K562 (cell line): Measurements from ENCODE around the gene DISC1. TPM values are rescaled to one million over a fixed set of nuclear protein-coding genes. Genes with fewer than 3 reads are reported as not detected.

Experiments used
- ATAC-seq: fragments of 200-7000 bp; cut with Tn5 transposase; 3 replicates; pipeline ENCODE4 v1.9.1; 2020; ENCODE audit warnings: moderate library complexity
- BruUV-seq: library from RNA; stranded (reverse); fragments of 400-500 nt; replicated peaks from 2 replicates; lab custom pipeline; 2021; lab: Mats Ljungman, UMichigan
- CTCF ChIA-PET: fragments of 300-600 bp; formaldehyde crosslinking; extraction: SDS; loops from one replicate; lab custom pipeline; 2021; ENCODE audit warnings: low intra/inter-chr PET ratio; lab: Yijun Ruan, JAX
- POLR2A ChIA-PET: fragments of 300-600, 350-650 bp; sonication (Branson Sonifier 250); formaldehyde crosslinking; extraction: SDS; loops from one replicate; lab custom pipeline; 2021; ENCODE audit warnings: antibody characterized with exemption, inconsistent platforms; lab: Yijun Ruan, JAX
- DNase-seq, 4 experiments: peaks; one replicate each; pipeline versions ENCODE4 v3.0.0 to v3.0.0-alpha.2; 2011 to 2018; ENCODE audit warnings: low spot score in 3 of 4, mixed read lengths in 3 of 4; ENCODE audit errors: extremely low read depth in 1 of 4
- FAIRE-seq: peaks from 2 replicates; lab custom pipeline; 2011; peaks lifted over from hg19 to GRCh38; lab: Jason Lieb, UNC
- H2AFZ ChIP-seq: 2 replicates; pipeline ENCODE4 v1.6.0; 2011; ENCODE audit warnings: low read depth, low read length, control low read depth, inconsistent platforms
- H3K27ac ChIP-seq: fragments of 200-600 bp; 3 replicates; pipeline ENCODE4 v1.8.0; 2011; ENCODE audit warnings: low read depth, mild to moderate bottlenecking, control low read depth, inconsistent platforms, low read length, moderate library complexity, mixed read lengths; ENCODE audit errors: extremely low read depth
- H3K27me3 ChIP-seq, 2 experiments: fragments of 300-600 bp in 1 of 2; 2 replicates in 1 of 2; 3 replicates in 1 of 2; pipeline versions ENCODE4 v1.6.0 to v1.8.0; 2011; ENCODE audit warnings: inconsistent platforms in 2 of 2, low read length in 2 of 2, mild to moderate bottlenecking in 1 of 2, mixed read lengths in 1 of 2, moderate library complexity in 1 of 2; ENCODE audit not compliant: control insufficient read depth in 2 of 2, insufficient read depth in 2 of 2
- H3K36me3 ChIP-seq: fragments of 300-600 bp; 3 replicates; pipeline ENCODE4 v1.8.0; 2011; ENCODE audit warnings: mild to moderate bottlenecking, low read length, inconsistent platforms; ENCODE audit not compliant: control insufficient read depth, insufficient read depth
- H3K4me1 ChIP-seq, 2 experiments: fragments of 200-600 bp in 1 of 2; replicated peaks in 1 of 2; 2 replicates in 1 of 2; 3 replicates in 1 of 2; pipeline versions ENCODE4 v1.5.1 to v1.8.0; 2011; ENCODE audit warnings: inconsistent platforms in 2 of 2, low read length in 2 of 2, mild to moderate bottlenecking in 1 of 2, mixed read lengths in 1 of 2, moderate library complexity in 1 of 2; ENCODE audit not compliant: control insufficient read depth in 2 of 2, insufficient read depth in 2 of 2
- H3K4me2 ChIP-seq: 2 replicates; pipeline ENCODE4 v1.6.1; 2011; ENCODE audit warnings: low read length, control low read depth, inconsistent platforms, mixed read lengths; ENCODE audit not compliant: insufficient read depth
- H3K4me3 ChIP-seq: fragments of 200-600 bp; sonication (generic), shearing (Covaris generic); 2 replicates; pipeline ENCODE4 v1.5.1; 2016; ENCODE audit warnings: control low read depth, inconsistent platforms
- H3K79me2 ChIP-seq: fragments of 200-600 bp; 3 replicates; pipeline ENCODE4 v1.8.0; 2011; ENCODE audit warnings: low read length, inconsistent platforms; ENCODE audit not compliant: control insufficient read depth, insufficient read depth
- H3K9ac ChIP-seq, 2 experiments: 2 replicates each; pipeline versions ENCODE4 v1.6.0 to v1.6.1; 2011; ENCODE audit warnings: low read depth in 2 of 2, low read length in 2 of 2, control low read depth in 1 of 2, inconsistent platforms in 1 of 2, mild to moderate bottlenecking in 1 of 2, mixed read lengths in 1 of 2; ENCODE audit not compliant: insufficient read depth in 1 of 2
- H3K9me1 ChIP-seq: one replicate; pipeline ENCODE4 v1.6.0; 2011; ENCODE audit warnings: inconsistent platforms, mild to moderate bottlenecking, low read length, moderate library complexity; ENCODE audit not compliant: control insufficient read depth, insufficient read depth
- H3K9me3 ChIP-seq: replicated peaks from 2 replicates; pipeline ENCODE4 v1.5.1; 2011; ENCODE audit warnings: low read depth, low read length, inconsistent platforms; ENCODE audit not compliant: control insufficient read depth, insufficient read depth
- H4K20me1 ChIP-seq: replicated peaks from 2 replicates; pipeline ENCODE4 v1.6.1; 2011; ENCODE audit warnings: low read length, inconsistent platforms, mixed read lengths; ENCODE audit not compliant: control insufficient read depth, insufficient read depth
- CBX1 ChIP-seq: sonication (generic); IDR thresholded peaks from 2 replicates; pipeline ENCODE4 v1.6.1; 2016; ENCODE audit warnings: antibody characterized with exemption, low read depth, mild to moderate bottlenecking
- FOXK1 ChIP-seq: sonication (generic); formaldehyde crosslinking; IDR thresholded peaks from 2 replicates; pipeline ENCODE4 v1.8.0; 2022; ENCODE audit warnings: missing genetic modification reagents, mild to moderate bottlenecking, borderline replicate concordance
- GTF2A2 ChIP-seq: IDR thresholded peaks from 2 replicates; pipeline ENCODE4 v1.6.1; 2016; ENCODE audit warnings: mild to moderate bottlenecking, missing genetic modification characterization, missing compliant biosample characterization
- PHB2 ChIP-seq: fragments of 450-650 bp; IDR thresholded peaks from 2 replicates; pipeline ENCODE4 v1.6.1; 2017; ENCODE audit warnings: low read depth
- RCOR1 ChIP-seq, 2 experiments: IDR thresholded peaks; 2 replicates each; pipeline ENCODE4 v1.6.1; 2012; ENCODE audit warnings: low read depth in 2 of 2, low read length in 2 of 2, borderline replicate concordance in 1 of 2, improper control_type of control experiment in 1 of 2
- SMARCB1 ChIP-seq: IDR thresholded peaks from 2 replicates; pipeline ENCODE4 v1.6.1; 2011; ENCODE audit warnings: improper control_type of control experiment, low read depth; ENCODE audit not compliant: insufficient read length
- ZNF41 ChIP-seq: fragments of 250-450 bp; sonication (Bioruptor Pico); conservative IDR thresholded peaks from 2 replicates; pipeline ENCODE4 v1.4.0; 2020; ENCODE audit warnings: mild to moderate bottlenecking
- WGBS: fragments of 100-300 bp; shearing (Covaris generic); methylation state at CpG from one replicate; pipeline ENCODE4 v1.1.6; 2016; ENCODE audit warnings: low coverage, mixed read lengths; ENCODE audit not compliant: insufficient coverage; ENCODE audit errors: missing lambda C conversion rate; 5-methylcytosine and 5-hydroxymethylcytosine counted together
- in situ Hi-C: fragments of 300-500 bp; cut with MboI; formaldehyde crosslinking; loops from 4 replicates; pipeline ENCODE4 v1.15.0; 2018; ENCODE audit warnings: inconsistent platforms, mixed read lengths
- intact Hi-C: fragments of 100-400 bp; cut with micrococcal nuclease; formaldehyde crosslinking; loops from 2 replicates; pipeline ENCODE4 v1.14.2; 2022
- polyA plus RNA-seq, 8 experiments: library from polyadenylated mRNA; depleted of rRNA in 4 of 8; stranded (reverse) in 5 of 8; unstranded in 3 of 8; fragments of >200 nt; fragmentation: Nextera tagmentation in 2 of 8; fragmentation: Illumina TruSeq in 1 of 8; extraction: Ambion mirVana in 2 of 8; extraction: Trizol in 1 of 8; gene quantifications; 2 replicates each; pipeline versions ENCODE4 v1.2.1 to v1.2.3, GENCODE V29; 2011 to 2014; ENCODE audit warnings: inconsistent platforms in 1 of 8, missing spikeins in 1 of 8
- total RNA-seq, 7 experiments: library from RNA; depleted of rRNA in 6 of 7; stranded (reverse); fragments of >200 nt in 6 of 7; fragmentation: Illumina TruSeq in 2 of 7; extraction: Trizol in 2 of 7; gene quantifications; 2 replicates each; pipeline versions ENCODE4 v1.2.1 to v1.2.3, GENCODE V29; 2011 to 2021; ENCODE audit warnings: low replicate concordance in 1 of 7
- TF ChIP-seq, protein P1 (sequence below): IDR thresholded peaks from 2 replicates; pipeline ENCODE4 v1.6.1; 2016; ENCODE audit warnings: missing genetic modification characterization, missing compliant biosample characterization
- TF ChIP-seq, protein P2 (sequence below), 2 experiments: fragments of 450-650 bp; formaldehyde crosslinking in 1 of 2; IDR thresholded peaks; 2 replicates each; pipeline versions ENCODE4 v1.4.0 to v1.6.1; 2014 to 2020; ENCODE audit warnings: mild to moderate bottlenecking in 2 of 2, borderline replicate concordance in 1 of 2, low read depth in 1 of 2

Gene DISC1
- total and polyA plus RNA-seq, 9 of the 15 experiments (the other 6 are each of a cell fraction or from before 2014, with no cell fraction given) = 0.01 to 0.11 (median 0.08) TPM; not detected in 1

DNA sequence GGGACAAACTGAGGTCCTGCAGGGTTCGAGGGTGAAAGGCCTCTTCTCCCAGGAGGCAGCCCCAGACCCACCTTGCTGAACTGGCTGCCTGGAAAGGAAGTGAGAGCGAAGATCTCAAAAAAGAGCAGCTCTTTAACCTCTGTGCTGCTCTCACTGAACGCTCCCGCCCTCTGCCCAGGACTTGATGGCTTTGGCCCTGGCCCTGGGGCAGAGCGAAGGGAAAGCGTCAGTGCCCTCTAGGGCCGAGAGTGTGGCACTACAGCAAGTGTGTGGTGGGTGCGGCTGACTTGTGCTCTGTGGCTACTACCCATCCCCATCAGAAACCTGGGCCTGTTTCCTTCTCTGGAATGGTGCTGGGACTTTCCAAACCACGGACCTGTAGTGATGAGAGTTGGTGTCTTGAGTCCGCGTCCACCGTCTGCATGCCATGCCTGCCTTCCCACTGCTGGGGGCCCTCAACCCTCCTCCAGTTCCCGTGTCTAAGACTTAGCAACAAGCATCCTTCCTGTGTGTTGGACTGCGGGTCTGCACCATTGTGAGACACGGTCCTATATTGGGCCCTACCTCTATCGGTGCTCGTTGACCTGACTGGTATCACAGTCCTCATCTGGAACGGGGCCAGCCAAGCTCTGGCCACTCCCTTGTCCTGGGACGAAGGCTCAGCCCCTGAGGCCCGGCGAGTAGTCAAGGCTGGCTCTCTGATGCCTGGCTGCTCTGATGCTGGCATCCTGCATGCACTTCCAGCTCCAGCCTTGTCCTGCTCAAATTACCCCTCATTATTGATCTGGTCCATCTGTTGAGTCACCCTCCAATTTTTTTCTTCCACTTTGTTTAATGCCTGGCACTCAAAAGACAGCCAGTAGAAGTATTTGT, 180.3 kb downstream of the DISC1 start:
- intact Hi-C loops = loop anchor here (1.0 kb wide), 2 partner anchors 50 to 82 kb away; no protein-coding TSS in a partner anchor
- Histone ChIP-seq H3K4me1 (peaks cover 0 to 6% of the 10 kb centered on the region in 2 experiments; a peak in 2 of 5 replicates), H3K9me3 (no peaks in the 10 kb centered on the region), H3K79me2 (no peaks in the 10 kb centered on the region), H3K4me2 (no peak overlapping the region), H3K9me1 (no peaks in the 10 kb centered on the region), H3K27me3 (no peaks in the 10 kb centered on the region), H2AFZ (no peak overlapping the region), H3K27ac (no peak overlapping the region), H4K20me1 (no peaks in the 10 kb centered on the region), H3K36me3 (no peaks in the 10 kb centered on the region), H3K4me3 (no peak overlapping the region), H3K9ac (no peak overlapping the region)
- WGBS = 3% methylated on average over 21 of the region's 21 CpGs
- DNase-seq (peak; percentile 49 to 69 (median 60)), FAIRE-seq (peak; percentile 76), ATAC-seq (peak; percentile 99)
- no TSS peak for BruUV-seq
- ChIA-PET CTCF (interaction anchor here (0.7 kb wide), 1 partner anchor 50 kb away, joined by 4 read pairs; no protein-coding TSS in a partner anchor), POLR2A (interaction anchor here (0.7 to 1.0 kb wide), 2 partner anchors 39 to 245 kb away, joined by 4 to 5 read pairs; no protein-coding TSS in a partner anchor)
- in situ Hi-C loops = loop anchor here (5.0 kb wide), 1 partner anchor 50 kb away; no protein-coding TSS in a partner anchor
- TF ChIP-seq ZNF41 (CRISPR knock-in tag) = no peak
- TF ChIP-seq, protein P1, sequence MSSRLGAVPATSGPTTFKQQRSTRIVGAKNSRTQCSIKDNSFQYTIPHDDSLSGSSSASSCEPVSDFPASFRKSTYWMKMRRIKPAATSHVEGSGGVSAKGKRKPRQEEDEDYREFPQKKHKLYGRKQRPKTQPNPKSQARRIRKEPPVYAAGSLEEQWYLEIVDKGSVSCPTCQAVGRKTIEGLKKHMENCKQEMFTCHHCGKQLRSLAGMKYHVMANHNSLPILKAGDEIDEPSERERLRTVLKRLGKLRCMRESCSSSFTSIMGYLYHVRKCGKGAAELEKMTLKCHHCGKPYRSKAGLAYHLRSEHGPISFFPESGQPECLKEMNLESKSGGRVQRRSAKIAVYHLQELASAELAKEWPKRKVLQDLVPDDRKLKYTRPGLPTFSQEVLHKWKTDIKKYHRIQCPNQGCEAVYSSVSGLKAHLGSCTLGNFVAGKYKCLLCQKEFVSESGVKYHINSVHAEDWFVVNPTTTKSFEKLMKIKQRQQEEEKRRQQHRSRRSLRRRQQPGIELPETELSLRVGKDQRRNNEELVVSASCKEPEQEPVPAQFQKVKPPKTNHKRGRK (tag) = no peak
- 0 out of 4 replicates have a peak, but pooled peaks of 1 of the 2 experiments have one; percentile 11 for TF ChIP-seq RCOR1 (IDR thresholded peaks at IDR 0.05; ENCODE audit: borderline replicate concordance in 1 of 2, low read depth in 2 of 2, low read length in 2 of 2)
- no peak for TF ChIP-seq FOXK1 (CRISPR knock-in tag)
- no peak for TF ChIP-seq SMARCB1
- no peak for TF ChIP-seq GTF2A2 (tag)
- TF ChIP-seq, protein P2, sequence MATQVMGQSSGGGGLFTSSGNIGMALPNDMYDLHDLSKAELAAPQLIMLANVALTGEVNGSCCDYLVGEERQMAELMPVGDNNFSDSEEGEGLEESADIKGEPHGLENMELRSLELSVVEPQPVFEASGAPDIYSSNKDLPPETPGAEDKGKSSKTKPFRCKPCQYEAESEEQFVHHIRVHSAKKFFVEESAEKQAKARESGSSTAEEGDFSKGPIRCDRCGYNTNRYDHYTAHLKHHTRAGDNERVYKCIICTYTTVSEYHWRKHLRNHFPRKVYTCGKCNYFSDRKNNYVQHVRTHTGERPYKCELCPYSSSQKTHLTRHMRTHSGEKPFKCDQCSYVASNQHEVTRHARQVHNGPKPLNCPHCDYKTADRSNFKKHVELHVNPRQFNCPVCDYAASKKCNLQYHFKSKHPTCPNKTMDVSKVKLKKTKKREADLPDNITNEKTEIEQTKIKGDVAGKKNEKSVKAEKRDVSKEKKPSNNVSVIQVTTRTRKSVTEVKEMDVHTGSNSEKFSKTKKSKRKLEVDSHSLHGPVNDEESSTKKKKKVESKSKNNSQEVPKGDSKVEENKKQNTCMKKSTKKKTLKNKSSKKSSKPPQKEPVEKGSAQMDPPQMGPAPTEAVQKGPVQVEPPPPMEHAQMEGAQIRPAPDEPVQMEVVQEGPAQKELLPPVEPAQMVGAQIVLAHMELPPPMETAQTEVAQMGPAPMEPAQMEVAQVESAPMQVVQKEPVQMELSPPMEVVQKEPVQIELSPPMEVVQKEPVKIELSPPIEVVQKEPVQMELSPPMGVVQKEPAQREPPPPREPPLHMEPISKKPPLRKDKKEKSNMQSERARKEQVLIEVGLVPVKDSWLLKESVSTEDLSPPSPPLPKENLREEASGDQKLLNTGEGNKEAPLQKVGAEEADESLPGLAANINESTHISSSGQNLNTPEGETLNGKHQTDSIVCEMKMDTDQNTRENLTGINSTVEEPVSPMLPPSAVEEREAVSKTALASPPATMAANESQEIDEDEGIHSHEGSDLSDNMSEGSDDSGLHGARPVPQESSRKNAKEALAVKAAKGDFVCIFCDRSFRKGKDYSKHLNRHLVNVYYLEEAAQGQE (IDR thresholded peaks at IDR 0.05; ENCODE audit: borderline replicate concordance) = peak; percentile 25; the same call in 1 of the 2 replicates
- TF ChIP-seq, protein P2 (CRISPR knock-in tag; IDR thresholded peaks at IDR 0.05; ENCODE audit: low read depth) = no peak
- TF ChIP-seq PHB2 = no peak
- TF ChIP-seq CBX1 = no peak
